ENCODE measurements around the gene SYNC. TPM values are rescaled to one million over a fixed set of nuclear protein-coding genes. Genes with fewer than 3 reads are reported as not detected.

Gene SYNC
- total RNA-seq, 1 experiment from 2014 or later: not detected

- Histone ChIP-seq H3K27me3 (ENCODE audit: low read length) (no peaks in the 10 kb centered on the region), H3K79me2 (ENCODE audit: low read length) (no peaks in the 10 kb centered on the region), H3K9me3 (ENCODE audit: low read length) (no peaks in the 10 kb centered on the region), H3K27ac (ENCODE audit: low read length) (no peak overlapping the region), H3K4me1 (ENCODE audit: low read length) (no peaks in the 10 kb centered on the region), H4K20me1 (ENCODE audit: insufficient read depth, low read depth, low read length) (no peaks in the 10 kb centered on the region), H3K4me2 (ENCODE audit: low read depth, low read length, poor library complexity, severe bottlenecking) (no peak overlapping the region), H3K4me3 (ENCODE audit: low read length) (no peak overlapping the region), H3K36me3 (ENCODE audit: insufficient read depth, low read length) (no peaks in the 10 kb centered on the region), H3K9me2 (replicated peaks; ENCODE audit: insufficient read depth, low read length) (no peaks in the 10 kb centered on the region), H2AFZ (ENCODE audit: low read length) (no peak overlapping the region), H3K9ac (ENCODE audit: low read length) (no peak overlapping the region)
- DNase-seq: no peak
These were observed 9.0 kb downstream of the SYNC start for GRCh38 chr1:32693455-32694174.

- Histone ChIP-seq H3K4me3 (ENCODE audit: low read length) (no peak overlapping the region), H3K79me2 (ENCODE audit: low read length) (no peaks in the 10 kb centered on the region), H3K27ac (ENCODE audit: low read length) (no peak overlapping the region), H3K9ac (ENCODE audit: low read length) (no peak overlapping the region), H3K4me2 (ENCODE audit: low read depth, low read length, poor library complexity, severe bottlenecking) (no peak overlapping the region), H4K20me1 (ENCODE audit: insufficient read depth, low read depth, low read length) (no peaks in the 10 kb centered on the region), H3K4me1 (ENCODE audit: low read length) (no peaks in the 10 kb centered on the region), H3K9me2 (replicated peaks; ENCODE audit: insufficient read depth, low read length) (no peaks in the 10 kb centered on the region), H2AFZ (ENCODE audit: low read length) (no peak overlapping the region), H3K27me3 (ENCODE audit: low read length) (no peaks in the 10 kb centered on the region), H3K36me3 (ENCODE audit: insufficient read depth, low read length) (peaks cover 17% of the 10 kb centered on the region), H3K9me3 (ENCODE audit: low read length) (no peaks in the 10 kb centered on the region)
- DNase-seq: no peak
These were observed 16.2 kb downstream of the SYNC start for GRCh38 chr1:32686387-32686786.

- no peaks in the 10 kb centered on the region for H3K4me1 ChIP-seq (ENCODE audit: low read length)
- H2AFZ ChIP-seq (ENCODE audit: low read length): no peak overlapping the region
- no peaks in the 10 kb centered on the region for H3K9me2 ChIP-seq (replicated peaks; ENCODE audit: insufficient read depth, low read length)
- H4K20me1 ChIP-seq (ENCODE audit: insufficient read depth, low read depth, low read length): no peaks in the 10 kb centered on the region
- no peak overlapping the region for H3K27ac ChIP-seq (ENCODE audit: low read length)
- H3K4me2 ChIP-seq (ENCODE audit: low read depth, low read length, poor library complexity, severe bottlenecking): no peak overlapping the region
- H3K4me3 ChIP-seq (ENCODE audit: low read length): no peak overlapping the region
- DNase-seq: no peak
- no peaks in the 10 kb centered on the region for H3K9me3 ChIP-seq (ENCODE audit: low read length)
- H3K79me2 ChIP-seq (ENCODE audit: low read length): no peaks in the 10 kb centered on the region
- peaks cover 26% of the 10 kb centered on the region for H3K36me3 ChIP-seq (ENCODE audit: insufficient read depth, low read length)
- H3K9ac ChIP-seq (ENCODE audit: low read length): no peak overlapping the region
- no peaks in the 10 kb centered on the region for H3K27me3 ChIP-seq (ENCODE audit: low read length)
These were observed 17.1 kb downstream of the SYNC start for GRCh38 chr1:32685498-32685897.

GRCh38 chr1:32684167-32684811 lies 18.3 kb downstream of the SYNC start:
- Histone ChIP-seq H3K9ac (ENCODE audit: low read length) (no peak overlapping the region), H3K4me1 (ENCODE audit: low read length) (no peaks in the 10 kb centered on the region), H4K20me1 (ENCODE audit: insufficient read depth, low read depth, low read length) (no peaks in the 10 kb centered on the region), H3K4me2 (ENCODE audit: low read depth, low read length, poor library complexity, severe bottlenecking) (no peak overlapping the region), H3K79me2 (ENCODE audit: low read length) (no peaks in the 10 kb centered on the region), H3K4me3 (ENCODE audit: low read length) (no peak overlapping the region), H3K36me3 (ENCODE audit: insufficient read depth, low read length) (peaks cover 28% of the 10 kb centered on the region), H2AFZ (ENCODE audit: low read length) (no peak overlapping the region), H3K27me3 (ENCODE audit: low read length) (no peaks in the 10 kb centered on the region), H3K9me2 (replicated peaks; ENCODE audit: insufficient read depth, low read length) (no peaks in the 10 kb centered on the region), H3K9me3 (ENCODE audit: low read length) (no peaks in the 10 kb centered on the region), H3K27ac (ENCODE audit: low read length) (no peak overlapping the region)
- no peak for DNase-seq

- H3K36me3 ChIP-seq (ENCODE audit: insufficient read depth, low read length): peaks cover 28% of the 10 kb centered on the region
- no peaks in the 10 kb centered on the region for H4K20me1 ChIP-seq (ENCODE audit: insufficient read depth, low read depth, low read length)
- no peaks in the 10 kb centered on the region for H3K9me2 ChIP-seq (replicated peaks; ENCODE audit: insufficient read depth, low read length)
- H3K4me1 ChIP-seq (ENCODE audit: low read length): no peaks in the 10 kb centered on the region
- H3K9me3 ChIP-seq (ENCODE audit: low read length): no peaks in the 10 kb centered on the region
- H3K27me3 ChIP-seq (ENCODE audit: low read length): no peaks in the 10 kb centered on the region
- no peak overlapping the region for H3K27ac ChIP-seq (ENCODE audit: low read length)
- no peak overlapping the region for H3K4me2 ChIP-seq (ENCODE audit: low read depth, low read length, poor library complexity, severe bottlenecking)
- no peaks in the 10 kb centered on the region for H3K79me2 ChIP-seq (ENCODE audit: low read length)
- no peak overlapping the region for H3K4me3 ChIP-seq (ENCODE audit: low read length)
- no peak for DNase-seq
- no peak overlapping the region for H3K9ac ChIP-seq (ENCODE audit: low read length)
- no peak overlapping the region for H2AFZ ChIP-seq (ENCODE audit: low read length)
These were observed 19.2 kb downstream of the SYNC start for GRCh38 chr1:32683397-32683796.

- Histone ChIP-seq H3K4me1 (ENCODE audit: low read length) (no peaks in the 10 kb centered on the region), H3K36me3 (ENCODE audit: insufficient read depth, low read length) (peaks cover 40% of the 10 kb centered on the region), H4K20me1 (ENCODE audit: insufficient read depth, low read depth, low read length) (no peaks in the 10 kb centered on the region), H3K9ac (ENCODE audit: low read length) (no peak overlapping the region), H3K9me2 (replicated peaks; ENCODE audit: insufficient read depth, low read length) (no peaks in the 10 kb centered on the region), H3K79me2 (ENCODE audit: low read length) (no peaks in the 10 kb centered on the region), H2AFZ (ENCODE audit: low read length) (no peak overlapping the region), H3K4me2 (ENCODE audit: low read depth, low read length, poor library complexity, severe bottlenecking) (no peak overlapping the region), H3K27me3 (ENCODE audit: low read length) (no peaks in the 10 kb centered on the region), H3K4me3 (ENCODE audit: low read length) (no peak overlapping the region), H3K9me3 (ENCODE audit: low read length) (no peaks in the 10 kb centered on the region), H3K27ac (ENCODE audit: low read length) (no peak overlapping the region)
- no peak for DNase-seq
These were observed 20.6 kb downstream of the SYNC start for GRCh38 chr1:32681999-32682398.

GRCh38 chr1:32681509-32681908 lies 21.1 kb downstream of the SYNC start:
- no peaks in the 10 kb centered on the region for H3K79me2 ChIP-seq (ENCODE audit: low read length)
- DNase-seq: no peak
- no peaks in the 10 kb centered on the region for H3K9me3 ChIP-seq (ENCODE audit: low read length)
- H4K20me1 ChIP-seq (ENCODE audit: insufficient read depth, low read depth, low read length): no peaks in the 10 kb centered on the region
- H3K9me2 ChIP-seq (replicated peaks; ENCODE audit: insufficient read depth, low read length): no peaks in the 10 kb centered on the region
- no peak overlapping the region for H3K27ac ChIP-seq (ENCODE audit: low read length)
- no peaks in the 10 kb centered on the region for H3K4me1 ChIP-seq (ENCODE audit: low read length)
- H2AFZ ChIP-seq (ENCODE audit: low read length): no peak overlapping the region
- H3K4me2 ChIP-seq (ENCODE audit: low read depth, low read length, poor library complexity, severe bottlenecking): no peak overlapping the region
- H3K9ac ChIP-seq (ENCODE audit: low read length): no peak overlapping the region
- H3K27me3 ChIP-seq (ENCODE audit: low read length): no peaks in the 10 kb centered on the region
- H3K36me3 ChIP-seq (ENCODE audit: insufficient read depth, low read length): peaks cover 45% of the 10 kb centered on the region
- H3K4me3 ChIP-seq (ENCODE audit: low read length): no peak overlapping the region

- Histone ChIP-seq H3K4me1 (ENCODE audit: low read length) (no peaks in the 10 kb centered on the region), H3K79me2 (ENCODE audit: low read length) (no peaks in the 10 kb centered on the region), H3K27me3 (ENCODE audit: low read length) (no peaks in the 10 kb centered on the region), H3K27ac (ENCODE audit: low read length) (no peak overlapping the region), H3K4me2 (ENCODE audit: low read depth, low read length, poor library complexity, severe bottlenecking) (no peak overlapping the region), H3K4me3 (ENCODE audit: low read length) (no peak overlapping the region), H4K20me1 (ENCODE audit: insufficient read depth, low read depth, low read length) (no peaks in the 10 kb centered on the region), H3K9ac (ENCODE audit: low read length) (no peak overlapping the region), H3K9me3 (ENCODE audit: low read length) (no peaks in the 10 kb centered on the region), H2AFZ (ENCODE audit: low read length) (no peak overlapping the region), H3K9me2 (replicated peaks; ENCODE audit: insufficient read depth, low read length) (no peaks in the 10 kb centered on the region), H3K36me3 (ENCODE audit: insufficient read depth, low read length) (peaks cover 50% of the 10 kb centered on the region)
- no peak for DNase-seq
These were observed 21.9 kb downstream of the SYNC start for GRCh38 chr1:32680642-32681041.
